Fibroblast of pulmonary artery (primary cell): ENCODE results near the gene COX14.
A peak's percentile ranks its signal among the peaks of the same experiment; 100 is the strongest.

Experiments used
- DNase-seq: peaks from one replicate; pipeline ENCODE4 v3.0.0-alpha.2; 2010; ENCODE audit warnings: low read depth
- H3K4me3 ChIP-seq: replicated peaks from 2 replicates; pipeline ENCODE4 v1.5.1; 2011; ENCODE audit warnings: low read depth, mild to moderate bottlenecking, control low read depth, low read length, moderate library complexity
- TF ChIP-seq, protein P1 (sequence below): IDR thresholded peaks from 2 replicates; pipeline ENCODE4 v1.5.1; 2011; ENCODE audit warnings: mild to moderate bottlenecking, control low read depth, low read length, inconsistent platforms; ENCODE audit errors: missing control alignments

Gene COX14

DNA sequence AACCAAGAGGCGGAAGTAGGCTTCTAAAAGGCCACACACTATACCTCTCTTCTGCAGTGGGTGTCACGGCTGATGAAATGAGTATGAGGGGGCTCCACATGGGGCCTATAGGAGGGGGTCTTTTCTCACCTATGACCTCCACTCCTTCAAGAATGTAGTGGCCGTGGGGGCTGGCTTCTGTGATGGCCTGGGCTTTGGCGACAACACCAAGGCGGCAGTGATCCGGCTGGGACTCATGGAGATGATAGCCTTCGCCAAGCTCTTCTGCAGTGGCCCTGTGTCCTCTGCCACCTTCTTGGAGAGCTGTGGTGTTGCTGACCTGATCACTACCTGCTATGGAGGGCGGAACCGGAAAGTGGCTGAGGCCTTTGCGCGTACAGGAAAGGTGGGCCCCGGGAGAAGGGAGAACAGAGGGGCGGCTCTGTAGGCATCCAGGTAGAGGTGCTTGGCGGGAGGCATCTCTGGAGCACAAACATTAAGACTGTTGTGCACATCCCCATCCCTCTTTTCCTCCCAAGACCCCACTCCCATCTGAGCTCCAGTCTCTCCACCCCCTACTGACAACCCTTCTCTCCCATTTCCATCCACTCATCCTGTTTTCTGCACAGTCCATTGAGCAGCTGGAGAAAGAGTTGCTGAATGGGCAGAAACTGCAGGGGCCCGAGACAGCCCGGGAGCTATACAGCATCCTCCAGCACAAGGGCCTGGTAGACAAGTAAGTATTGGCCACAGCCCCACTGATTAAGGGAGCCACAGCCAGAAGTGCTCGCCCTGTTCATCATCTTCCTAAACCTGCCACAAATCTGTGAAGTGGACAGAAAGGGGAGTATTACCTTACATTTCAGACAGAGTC, 4.4 kb upstream of the COX14 start:
- DNase-seq: no peak
- no peak overlapping the region for H3K4me3 ChIP-seq
- TF ChIP-seq, protein P1, sequence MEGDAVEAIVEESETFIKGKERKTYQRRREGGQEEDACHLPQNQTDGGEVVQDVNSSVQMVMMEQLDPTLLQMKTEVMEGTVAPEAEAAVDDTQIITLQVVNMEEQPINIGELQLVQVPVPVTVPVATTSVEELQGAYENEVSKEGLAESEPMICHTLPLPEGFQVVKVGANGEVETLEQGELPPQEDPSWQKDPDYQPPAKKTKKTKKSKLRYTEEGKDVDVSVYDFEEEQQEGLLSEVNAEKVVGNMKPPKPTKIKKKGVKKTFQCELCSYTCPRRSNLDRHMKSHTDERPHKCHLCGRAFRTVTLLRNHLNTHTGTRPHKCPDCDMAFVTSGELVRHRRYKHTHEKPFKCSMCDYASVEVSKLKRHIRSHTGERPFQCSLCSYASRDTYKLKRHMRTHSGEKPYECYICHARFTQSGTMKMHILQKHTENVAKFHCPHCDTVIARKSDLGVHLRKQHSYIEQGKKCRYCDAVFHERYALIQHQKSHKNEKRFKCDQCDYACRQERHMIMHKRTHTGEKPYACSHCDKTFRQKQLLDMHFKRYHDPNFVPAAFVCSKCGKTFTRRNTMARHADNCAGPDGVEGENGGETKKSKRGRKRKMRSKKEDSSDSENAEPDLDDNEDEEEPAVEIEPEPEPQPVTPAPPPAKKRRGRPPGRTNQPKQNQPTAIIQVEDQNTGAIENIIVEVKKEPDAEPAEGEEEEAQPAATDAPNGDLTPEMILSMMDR: no peak

DNA sequence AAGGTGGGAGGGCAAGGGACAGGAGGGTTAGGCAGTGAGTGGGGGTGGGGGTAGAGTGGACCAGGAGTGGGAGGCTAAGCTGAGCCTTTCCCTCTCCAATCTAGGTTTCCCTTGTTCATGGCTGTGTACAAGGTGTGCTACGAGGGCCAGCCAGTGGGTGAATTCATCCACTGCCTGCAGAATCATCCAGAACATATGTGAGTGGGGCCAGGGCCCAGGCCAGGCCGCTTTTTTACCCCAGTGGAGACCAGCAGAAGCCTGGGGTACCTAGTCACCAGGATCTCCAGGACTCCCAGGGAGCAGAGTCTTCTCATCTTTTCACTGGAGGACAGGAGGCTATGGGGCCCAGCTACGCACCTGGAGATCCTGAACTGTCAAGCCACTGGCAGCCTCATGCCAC, 2.7 kb upstream of the COX14 start:
- no peak for DNase-seq
- TF ChIP-seq, protein P1: no peak
- H3K4me3 ChIP-seq: no peak overlapping the region

DNA sequence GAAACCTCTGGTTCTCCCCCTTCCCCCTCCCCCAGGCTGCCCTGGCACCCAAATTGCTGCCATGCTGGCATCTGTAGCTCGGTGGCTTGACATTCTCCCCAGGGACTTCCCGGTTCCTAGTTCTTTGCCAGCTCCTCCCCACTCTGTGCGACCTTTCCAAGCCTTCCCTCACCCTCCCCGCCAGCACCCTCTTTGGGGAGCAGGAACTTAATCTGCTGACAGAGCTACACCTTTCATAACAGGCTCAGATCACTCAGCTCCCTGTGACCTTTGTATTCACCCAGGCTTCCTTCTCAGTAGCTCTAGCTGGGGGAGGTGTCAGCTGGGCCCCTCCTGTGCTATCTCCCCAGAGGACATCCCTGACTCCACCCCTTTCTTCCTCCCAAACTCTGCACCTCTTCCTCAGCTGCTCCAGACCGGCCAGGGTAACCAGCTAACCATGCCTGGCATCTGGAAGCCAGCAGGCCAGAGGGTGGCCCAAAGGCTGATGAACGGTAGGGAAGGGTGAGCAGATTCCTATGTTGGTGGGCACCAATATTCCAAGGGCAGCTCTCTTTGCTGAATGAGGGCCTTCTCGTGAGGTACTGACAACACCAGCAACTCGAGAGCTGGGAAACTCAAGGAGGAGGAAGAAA, 1.8 kb upstream of the COX14 start:
- no peak for DNase-seq
- TF ChIP-seq, protein P1: no peak

DNA sequence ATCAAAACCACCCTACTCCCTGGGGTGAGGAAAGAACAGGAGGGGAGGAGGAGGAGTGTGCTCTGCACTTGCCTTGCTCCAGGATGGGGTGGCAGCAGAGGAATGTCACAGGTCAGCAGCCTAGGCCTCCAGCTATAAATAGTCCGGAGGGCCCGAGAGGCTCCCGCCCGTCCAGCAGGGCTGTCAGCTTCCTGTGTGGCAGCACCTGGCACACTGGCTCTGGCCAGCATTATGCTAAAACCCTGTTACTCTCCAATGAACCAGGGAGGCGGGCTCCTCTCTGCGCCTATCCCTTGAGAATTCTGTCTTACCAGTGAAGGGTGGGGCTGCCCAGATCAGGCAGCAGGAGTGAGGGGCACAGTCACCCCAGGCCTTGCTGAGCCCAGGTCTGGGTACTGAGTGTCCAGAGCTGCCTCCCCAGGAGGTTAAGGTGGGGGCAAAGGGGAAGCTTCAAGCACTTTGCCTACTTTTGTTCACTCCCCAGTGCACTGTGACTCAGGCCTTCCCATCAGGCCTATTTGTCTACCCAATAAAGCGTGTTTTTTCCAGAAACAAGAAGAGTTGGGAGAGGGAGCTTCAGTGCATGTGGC, 1.2 kb upstream of the COX14 start:
- no peak for DNase-seq
- TF ChIP-seq, protein P1: no peak
- no peak overlapping the region for H3K4me3 ChIP-seq

More for the DNA sequence above, 1.8 kb upstream of the COX14 start:
- H3K4me3 ChIP-seq: no peak overlapping the region

DNA sequence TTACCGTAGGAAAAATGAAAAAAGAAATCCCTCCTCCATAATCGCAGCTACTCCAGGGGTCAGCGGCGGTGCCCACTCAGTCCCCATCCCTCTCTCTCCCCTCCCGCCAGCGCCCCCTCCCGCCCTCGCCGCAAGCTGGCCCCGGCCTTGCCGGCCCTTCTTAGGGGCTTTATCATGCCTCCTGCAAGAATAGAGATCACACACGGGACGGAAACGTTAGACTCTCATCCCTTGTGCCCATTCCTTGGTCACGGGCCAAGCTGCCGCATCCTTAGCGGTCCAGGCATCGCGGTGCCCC, 692 bp upstream of the COX14 start:
- peak overlapping the region; percentile 29 for H3K4me3 ChIP-seq
- TF ChIP-seq, protein P1: no peak
- DNase-seq: no peak

DNA sequence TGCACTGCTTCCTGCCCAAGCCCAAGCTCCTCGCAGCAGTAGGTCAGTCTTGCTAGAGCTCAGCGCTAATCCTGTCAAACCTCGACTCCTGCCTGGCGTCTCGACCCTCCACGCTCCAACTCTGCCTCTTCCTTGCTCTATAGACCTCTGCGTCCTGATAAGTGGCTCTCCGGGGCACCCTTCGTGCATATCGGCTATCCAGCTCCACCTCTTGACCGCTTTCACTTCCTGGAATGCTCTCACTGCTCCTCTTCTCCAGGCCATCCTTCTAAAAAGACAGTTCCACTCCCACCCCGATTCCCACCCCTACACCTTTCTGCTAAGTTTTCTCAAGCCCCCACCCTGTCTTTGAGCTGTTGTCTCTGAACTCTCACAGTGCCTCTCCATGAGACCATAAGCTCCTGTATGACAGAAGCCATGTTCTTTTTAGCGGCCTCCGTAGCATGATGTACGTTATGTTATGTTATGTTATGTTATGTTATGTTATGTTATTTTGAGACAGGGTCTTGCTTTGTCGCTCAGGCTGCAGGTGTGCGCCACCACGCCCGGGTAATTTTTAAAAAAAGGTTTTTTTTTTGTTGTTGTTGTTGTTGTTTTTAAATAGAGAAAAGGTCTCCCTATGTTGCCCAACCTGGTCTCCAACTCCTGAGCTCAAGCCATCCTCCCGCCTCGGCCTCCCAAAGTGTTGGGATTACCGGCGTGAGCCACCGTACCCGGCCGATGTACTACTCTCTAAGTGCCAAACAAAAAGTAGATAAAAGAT, 601 bp downstream of the COX14 start:
- H3K4me3 ChIP-seq: peak overlapping the region; percentile 82
- TF ChIP-seq, protein P1: no peak
- no peak for DNase-seq
